ENCODE data around the gene RPLP1. TPM values are rescaled to one million over a fixed set of nuclear protein-coding genes. Genes with fewer than 3 reads are reported as not detected.

Gene RPLP1
- total RNA-seq, 1 experiment from 2014 or later = 41.6 TPM

DNA sequence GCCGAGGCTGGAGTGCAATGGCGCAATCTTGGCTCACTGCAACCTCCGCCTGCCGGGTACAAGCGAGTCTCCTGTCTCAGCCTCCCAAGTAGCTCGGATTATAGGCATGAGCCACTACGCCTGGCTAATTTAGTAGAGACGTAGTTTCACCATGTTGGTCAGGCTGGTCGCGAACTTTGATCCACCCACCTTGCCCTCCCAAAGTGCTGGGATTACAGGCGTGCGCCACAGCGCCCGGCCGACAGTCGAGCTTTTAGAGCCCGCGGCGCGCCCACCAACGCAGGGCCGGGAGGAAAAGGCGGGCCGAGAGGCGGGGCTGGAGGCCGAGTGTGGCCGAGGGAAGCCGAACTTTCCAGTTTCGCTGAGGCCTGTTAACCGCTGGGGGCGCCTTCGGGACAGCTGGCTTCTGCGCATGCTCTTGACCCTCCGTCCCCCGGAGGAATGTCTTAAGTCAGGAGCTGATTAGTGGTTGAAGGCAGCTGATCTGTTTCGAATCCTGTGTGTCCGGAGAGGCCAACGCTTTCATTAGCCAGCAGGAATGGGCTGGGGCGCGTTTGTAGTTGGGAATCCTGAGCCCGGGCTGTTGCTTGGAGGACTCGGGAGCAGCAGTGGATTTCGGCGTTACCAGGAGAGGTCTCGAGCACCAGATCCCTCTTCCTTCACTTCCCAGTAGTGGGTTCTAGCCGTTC lies 10.0 kb downstream of the RPLP1 start:
- in situ Hi-C loops (cut with HindIII; ENCODE audit: low pct_unique_long_range_greater_than_20kb, low sequenced_read_pairs) = no loop called here

GRCh38 chr15:69463182-69463756 lies 10.7 kb downstream of the RPLP1 start:
- in situ Hi-C loops (cut with HindIII; ENCODE audit: low pct_unique_long_range_greater_than_20kb, low sequenced_read_pairs) = no loop called here
- no peak for DNase-seq (ENCODE audit: low read depth)

More for the DNA sequence above, 10.0 kb downstream of the RPLP1 start:
- peak; percentile 97 for DNase-seq (ENCODE audit: low read depth)

DNA sequence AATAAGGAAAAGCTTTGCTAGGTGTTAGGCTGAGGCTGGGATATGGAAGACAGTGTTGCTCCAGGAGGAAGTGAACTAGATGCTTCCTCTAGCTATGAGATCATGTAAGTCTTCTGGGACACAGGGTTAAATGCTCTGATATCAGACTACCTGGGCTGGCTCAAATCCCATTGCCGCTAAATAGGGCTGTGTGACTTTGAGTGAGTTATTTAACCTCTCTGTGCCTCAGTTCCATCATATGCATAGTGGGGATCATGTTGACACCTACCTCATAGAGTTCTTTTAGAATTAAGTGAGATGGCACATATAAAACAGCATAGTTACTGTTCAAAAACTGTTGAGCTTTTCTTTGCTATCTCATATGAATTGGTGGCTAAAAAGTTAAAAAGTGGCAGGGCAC lies 12.6 kb downstream of the RPLP1 start:
- in situ Hi-C loops (cut with HindIII; ENCODE audit: low pct_unique_long_range_greater_than_20kb, low sequenced_read_pairs) = no loop called here

GRCh38 chr15:69466733-69467132 lies 14.1 kb downstream of the RPLP1 start:
- in situ Hi-C loops (cut with HindIII; ENCODE audit: low pct_unique_long_range_greater_than_20kb, low sequenced_read_pairs) = no loop called here
- DNase-seq (ENCODE audit: low read depth) = no peak

More for the DNA sequence above, 12.6 kb downstream of the RPLP1 start:
- DNase-seq (ENCODE audit: low read depth) = no peak

- in situ Hi-C loops (cut with HindIII; ENCODE audit: low pct_unique_long_range_greater_than_20kb, low sequenced_read_pairs) = no loop called here
- no peak for DNase-seq (ENCODE audit: low read depth)
These were observed 15.0 kb downstream of the RPLP1 start for GRCh38 chr15:69467636-69468035.

- in situ Hi-C loops (cut with HindIII; ENCODE audit: low pct_unique_long_range_greater_than_20kb, low sequenced_read_pairs) = no loop called here
- DNase-seq (ENCODE audit: low read depth) = peak; percentile 95
These were observed 15.9 kb downstream of the RPLP1 start for GRCh38 chr15:69468241-69469121.

- DNase-seq (ENCODE audit: low read depth) = no peak
- in situ Hi-C loops (cut with HindIII; ENCODE audit: low pct_unique_long_range_greater_than_20kb, low sequenced_read_pairs) = no loop called here
These were observed 17.0 kb downstream of the RPLP1 start for GRCh38 chr15:69469467-69470201.

DNA sequence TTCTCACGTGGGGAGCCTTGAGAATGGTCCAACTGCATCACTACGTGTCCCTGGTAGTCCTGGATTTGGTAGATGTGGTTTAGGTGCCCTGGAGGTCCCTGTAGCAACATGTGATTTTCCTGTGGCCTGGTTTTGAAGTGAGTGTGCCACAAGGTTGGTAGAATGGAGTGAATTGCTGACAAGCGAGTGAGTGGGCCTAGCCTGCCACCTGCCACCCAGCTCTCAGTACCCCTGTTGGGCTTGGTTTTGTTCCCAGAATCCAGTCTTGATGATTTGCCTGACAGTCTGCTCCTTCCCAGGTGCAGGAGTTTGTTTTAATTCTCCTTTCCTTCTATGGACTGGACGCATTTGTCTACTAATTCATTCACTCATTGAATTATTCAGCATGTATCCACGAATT lies 19.4 kb downstream of the RPLP1 start:
- in situ Hi-C loops (cut with HindIII; ENCODE audit: low pct_unique_long_range_greater_than_20kb, low sequenced_read_pairs) = no loop called here
- DNase-seq (ENCODE audit: low read depth) = no peak

DNA sequence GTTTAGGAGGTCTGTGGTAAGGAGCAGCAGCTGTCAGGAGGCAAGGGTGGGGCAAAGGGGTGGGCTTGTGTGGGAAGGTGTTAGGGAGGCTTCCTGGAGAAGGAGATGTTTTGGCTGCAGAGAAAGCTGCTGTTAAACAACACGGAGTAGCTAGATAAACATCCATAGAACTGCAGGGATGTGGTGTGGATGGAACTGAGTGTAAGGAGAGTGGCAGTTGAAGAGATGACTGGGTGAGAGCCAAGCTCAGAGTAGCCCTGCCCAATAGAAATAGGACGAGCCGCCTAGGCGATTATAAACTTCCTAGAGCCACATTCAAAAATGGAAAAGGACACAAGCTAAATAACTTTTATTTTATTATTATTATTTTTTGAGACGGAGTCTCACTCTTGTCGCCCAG lies 19.9 kb downstream of the RPLP1 start:
- DNase-seq (ENCODE audit: low read depth) = no peak
- in situ Hi-C loops (cut with HindIII; ENCODE audit: low pct_unique_long_range_greater_than_20kb, low sequenced_read_pairs) = no loop called here

DNA sequence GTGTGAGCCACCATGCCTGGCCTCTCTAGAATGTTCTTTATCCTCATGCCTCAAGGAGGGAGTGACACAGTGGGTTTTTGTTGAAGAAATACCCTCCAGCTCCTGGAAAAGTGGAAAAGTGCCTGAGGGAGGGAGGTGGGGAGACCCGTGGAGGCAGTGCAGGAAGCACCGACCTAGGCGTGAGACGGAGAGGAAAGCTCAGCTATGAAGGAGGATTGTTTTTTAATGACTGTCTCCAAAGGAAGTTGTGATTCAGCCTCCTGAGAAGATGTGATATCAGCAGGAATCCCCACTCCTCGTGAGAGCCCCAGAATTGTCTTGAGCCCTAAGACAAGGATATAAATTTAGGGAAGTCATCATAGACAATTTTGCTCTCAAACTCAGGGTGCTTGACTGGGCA lies 21.7 kb downstream of the RPLP1 start:
- no peak for DNase-seq (ENCODE audit: low read depth)
- in situ Hi-C loops (cut with HindIII; ENCODE audit: low pct_unique_long_range_greater_than_20kb, low sequenced_read_pairs) = no loop called here

GRCh38 chr15:69474846-69475455 lies 22.3 kb downstream of the RPLP1 start:
- DNase-seq (ENCODE audit: low read depth) = no peak
- in situ Hi-C loops (cut with HindIII; ENCODE audit: low pct_unique_long_range_greater_than_20kb, low sequenced_read_pairs) = no loop called here

DNA sequence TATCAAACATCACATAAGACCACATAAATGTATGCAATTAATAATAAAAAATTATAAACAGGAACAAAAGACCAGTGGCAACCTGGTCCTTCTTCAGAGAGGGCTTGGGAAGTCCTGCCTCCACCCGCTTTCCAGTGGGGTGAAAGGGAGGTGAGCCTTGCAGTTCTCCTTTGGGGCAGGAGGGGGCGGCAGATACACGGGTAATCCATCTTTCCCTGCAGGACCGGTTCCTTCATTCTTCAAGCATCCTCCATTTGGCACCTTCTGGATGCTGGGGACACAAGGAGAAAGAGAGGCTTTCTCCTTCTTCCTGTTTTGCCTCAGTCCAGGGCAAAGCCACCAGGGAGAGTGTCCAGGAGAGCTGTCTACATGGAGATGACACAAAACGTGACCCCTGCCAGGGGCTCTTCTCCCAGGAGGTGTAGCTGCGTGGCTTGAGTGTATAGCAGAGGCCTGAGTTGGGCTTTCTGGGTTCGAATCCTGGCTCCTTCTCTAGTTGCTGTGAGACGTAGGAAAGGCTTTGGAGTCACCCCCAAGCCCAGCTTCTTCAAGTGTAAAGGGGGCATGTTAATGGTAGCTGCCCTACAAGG lies 23.2 kb downstream of the RPLP1 start:
- peak; percentile 78 for DNase-seq (ENCODE audit: low read depth)
- in situ Hi-C loops (cut with HindIII; ENCODE audit: low pct_unique_long_range_greater_than_20kb, low sequenced_read_pairs) = no loop called here

- no peak for DNase-seq (ENCODE audit: low read depth)
- in situ Hi-C loops (cut with HindIII; ENCODE audit: low pct_unique_long_range_greater_than_20kb, low sequenced_read_pairs) = no loop called here
These were observed 24.3 kb downstream of the RPLP1 start for GRCh38 chr15:69476704-69477473.

DNA sequence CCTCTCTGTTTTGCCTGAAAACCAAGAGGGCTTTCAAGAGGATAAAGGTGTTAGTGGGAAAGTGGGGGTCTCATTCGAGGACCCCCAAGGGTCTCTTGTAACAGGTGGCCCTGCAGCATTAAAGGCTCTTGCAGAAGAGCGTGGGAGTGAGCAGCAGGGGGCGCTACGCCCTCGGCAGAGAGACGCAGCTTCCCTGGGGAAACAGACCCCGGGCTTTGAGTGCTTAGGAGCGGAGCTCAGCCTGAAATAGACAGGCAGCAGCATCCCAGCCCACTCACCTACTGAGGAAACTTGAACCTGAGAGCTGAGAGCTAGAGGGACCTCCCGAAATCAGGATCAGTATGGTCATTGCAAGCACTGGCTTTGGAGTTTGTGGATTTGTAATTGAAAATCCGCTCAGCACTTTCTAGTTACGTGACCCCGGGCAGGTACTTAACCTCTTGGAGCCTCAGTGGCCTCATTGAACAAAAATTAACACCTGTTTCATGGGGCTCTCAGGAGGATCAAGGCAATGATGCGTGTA lies 25.7 kb downstream of the RPLP1 start:
- peak; percentile 47 for DNase-seq (ENCODE audit: low read depth)
- in situ Hi-C loops (cut with HindIII; ENCODE audit: low pct_unique_long_range_greater_than_20kb, low sequenced_read_pairs) = no loop called here

GRCh38 chr15:69479081-69479480 lies 26.5 kb downstream of the RPLP1 start:
- in situ Hi-C loops (cut with HindIII; ENCODE audit: low pct_unique_long_range_greater_than_20kb, low sequenced_read_pairs) = no loop called here
- no peak for DNase-seq (ENCODE audit: low read depth)

DNA sequence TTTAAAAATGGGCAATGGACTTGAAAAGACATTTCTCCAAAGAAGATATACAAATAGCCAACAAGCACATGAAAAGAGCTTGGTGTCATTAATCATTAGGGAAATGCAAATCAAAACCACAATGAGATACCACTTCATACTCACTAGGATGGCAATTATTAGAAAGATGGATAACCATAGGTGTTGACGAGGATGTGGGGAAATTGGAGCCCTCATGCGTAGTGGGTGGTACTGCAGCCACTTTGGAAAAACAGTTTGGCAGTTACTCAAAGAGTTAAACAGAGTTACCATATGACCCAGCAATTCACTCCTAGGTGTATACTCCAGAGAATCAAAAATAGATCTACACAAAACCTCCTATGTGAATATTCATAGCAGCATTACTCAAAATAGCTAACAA lies 27.4 kb downstream of the RPLP1 start:
- no peak for DNase-seq (ENCODE audit: low read depth)
- in situ Hi-C loops (cut with HindIII; ENCODE audit: low pct_unique_long_range_greater_than_20kb, low sequenced_read_pairs) = no loop called here

GRCh38 chr15:69480932-69481331 lies 28.3 kb downstream of the RPLP1 start:
- peak; percentile 11 for DNase-seq (ENCODE audit: low read depth)
- in situ Hi-C loops (cut with HindIII; ENCODE audit: low pct_unique_long_range_greater_than_20kb, low sequenced_read_pairs) = no loop called here
